ENCODE measurements around the gene NAA80. TPM values are rescaled to one million over a fixed set of nuclear protein-coding genes. Genes with fewer than 3 reads are reported as not detected.
A peak's percentile ranks its signal among the peaks of the same experiment; 100 is the strongest.

NAA80 gene
- total RNA-seq, 4 donors from 2014 or later: 12.5 to 22.1 (median 14.8) TPM

GRCh38 chr3:50297384-50297775 lies 1.8 kb downstream of the NAA80 start:
- Histone ChIP-seq H3K4me1 (peaks cover 34 to 46% of the 10 kb centered on the region in 2 donors), H3K4me3 (no peak overlapping the region), H3K27ac (no peak overlapping the region), H3K9me3 (no peaks in the 10 kb centered on the region), H3K36me3 (peaks cover 0 to 5% of the 10 kb centered on the region in 2 donors), H3K27me3 (no peaks in the 10 kb centered on the region)
- TF ChIP-seq CTCF (IDR thresholded peaks at IDR 0.05 in 4 of 5, conservative IDR thresholded peaks at IDR 0.05 in 1 of 5): no peak
- intact Hi-C loops (cut with DNase I; ENCODE audit: low total_unique reads): no loop called here
- DNase-seq: no peak
- in situ Hi-C loops (cut with MboI; ENCODE audit: low sequenced_read_pairs in 4 of 4): loop anchor here in 1 of 4 donors (25.0 kb wide), 1 partner anchor 360 kb away; the partner anchor contains the start of genes MON1A and RBM6
- no peak for ATAC-seq

GRCh38 chr3:50296721-50297383 lies 2.4 kb downstream of the NAA80 start:
- no peak for DNase-seq
- TF ChIP-seq POLR2A (IDR thresholded peaks at IDR 0.05) (no peak), CTCF (IDR thresholded peaks at IDR 0.05 in 4 of 5, conservative IDR thresholded peaks at IDR 0.05 in 1 of 5) (no peak)
- Histone ChIP-seq H3K27me3 (no peaks in the 10 kb centered on the region), H3K4me3 (no peak overlapping the region), H3K27ac (no peak overlapping the region), H3K9me3 (no peaks in the 10 kb centered on the region), H3K36me3 (peaks cover 0 to 5% of the 10 kb centered on the region in 2 donors), H3K4me1 (peaks cover 34 to 40% of the 10 kb centered on the region in 2 donors)
- no peak for ATAC-seq
- in situ Hi-C loops (cut with MboI; ENCODE audit: low sequenced_read_pairs in 4 of 4): loop anchor here in 1 of 4 donors (25.0 kb wide), 1 partner anchor 360 kb away; the partner anchor contains the start of genes MON1A and RBM6
- intact Hi-C loops (cut with DNase I; ENCODE audit: low total_unique reads): no loop called here

GRCh38 chr3:50295553-50296431 lies 3.4 kb downstream of the NAA80 start:
- no peak for DNase-seq
- no peak overlapping the region for H3K4me3 ChIP-seq
- no peak overlapping the region for H3K27ac ChIP-seq
- in situ Hi-C loops (cut with MboI; ENCODE audit: low sequenced_read_pairs in 4 of 4) (loop anchor here in 1 of 4 donors (25.0 kb wide), 1 partner anchor 358 kb away; the partner anchor contains the start of genes MON1A and RBM6), intact Hi-C loops (cut with DNase I; ENCODE audit: low total_unique reads) (no loop called here)
- no peaks in the 10 kb centered on the region for H3K27me3 ChIP-seq
- TF ChIP-seq CTCF (IDR thresholded peaks at IDR 0.05 in 4 of 5, conservative IDR thresholded peaks at IDR 0.05 in 1 of 5): no peak
- TF ChIP-seq POLR2A (IDR thresholded peaks at IDR 0.05): no peak
- peaks cover 0 to 5% of the 10 kb centered on the region in 2 donors for H3K36me3 ChIP-seq
- no peaks in the 10 kb centered on the region for H3K9me3 ChIP-seq
- H3K4me1 ChIP-seq: peaks cover 36 to 42% of the 10 kb centered on the region in 2 donors
- no peak for ATAC-seq

- in situ Hi-C loops (cut with MboI; ENCODE audit: low sequenced_read_pairs in 4 of 4): loop anchor here in 1 of 4 donors (25.0 kb wide), 1 partner anchor 357 kb away; the partner anchor contains the start of genes MON1A and RBM6
- peaks cover 0 to 15% of the 10 kb centered on the region in 2 donors for H3K36me3 ChIP-seq
- H3K9me3 ChIP-seq: no peaks in the 10 kb centered on the region
- ATAC-seq (no peak), DNase-seq (no peak)
- H3K4me1 ChIP-seq: peaks cover 28 to 36% of the 10 kb centered on the region in 2 donors
- no peaks in the 10 kb centered on the region for H3K27me3 ChIP-seq
- H3K4me3 ChIP-seq: no peak overlapping the region
- H3K27ac ChIP-seq: peak overlapping the region in 1 of 4 donors; percentile 97
- intact Hi-C loops (cut with DNase I; ENCODE audit: low total_unique reads): no loop called here
- TF ChIP-seq POLR2A (IDR thresholded peaks at IDR 0.05) (no peak), CTCF (IDR thresholded peaks at IDR 0.05 in 4 of 5, conservative IDR thresholded peaks at IDR 0.05 in 1 of 5) (no peak)
Observed at GRCh38 chr3:50294492-50295403, 4.5 kb downstream of the NAA80 start.
